GM18519 (cell line): Measurements from ENCODE around the gene SZRD1.
A peak's percentile ranks its signal among the peaks of the same experiment; 100 is the strongest.
"Not testable (repeated sequence)": the region's sequence is repeated elsewhere in the genome, so short reads cannot be mapped to it uniquely, and the experiment has no call there.

Source experiments
- ATAC-seq: cut with Tn5 transposase; IDR thresholded peaks from one replicate; pipeline ENCODE4 v1.9.1; 2021; ENCODE audit warnings: mild to moderate bottlenecking, moderate library complexity; ENCODE audit not compliant: unreplicated experiment, low FRiP score

SZRD1 gene

GRCh38 chr1:16366722-16367257 is at the start of gene SZRD1:
TSS of gene SZRD1 (plus strand) at chr1:16367242. CDS start at chr1:16367258, 16 bp downstream.
- ATAC-seq: peak; percentile 56

- ATAC-seq: no peak
Observed at GRCh38 chr1:16318555-16318954, 48.5 kb upstream of the SZRD1 start.

GRCh38 chr1:16321176-16321867 is 45.7 kb upstream of the SZRD1 start:
- no peak for ATAC-seq

GRCh38 chr1:16324456-16324890 is 42.6 kb upstream of the SZRD1 start:
- ATAC-seq: no peak

GRCh38 chr1:16326833-16327404 is 40.1 kb upstream of the SZRD1 start:
- no peak for ATAC-seq

- ATAC-seq: no peak
Observed at GRCh38 chr1:16334655-16335340, 32.2 kb upstream of the SZRD1 start.

GRCh38 chr1:16338961-16339360 is 28.1 kb upstream of the SZRD1 start:
- no peak for ATAC-seq

- no peak for ATAC-seq
Observed at GRCh38 chr1:16340673-16341072, 26.4 kb upstream of the SZRD1 start.

GRCh38 chr1:16342331-16343062 is 24.5 kb upstream of the SZRD1 start:
- no peak for ATAC-seq

- ATAC-seq: not testable (repeated sequence)
Observed at GRCh38 chr1:16343276-16343675, 23.8 kb upstream of the SZRD1 start.

- ATAC-seq: no peak
Observed at GRCh38 chr1:16348414-16349182, 18.4 kb upstream of the SZRD1 start.

- no peak for ATAC-seq
Observed at GRCh38 chr1:16349847-16350406, 17.1 kb upstream of the SZRD1 start.

- no peak for ATAC-seq
Observed at GRCh38 chr1:16351456-16351993, 15.5 kb upstream of the SZRD1 start.

GRCh38 chr1:16351994-16352841 is 14.8 kb upstream of the SZRD1 start, which contains the start of gene FBXO42:
TSS of gene FBXO42 (minus strand) at chr1:16352480. CDS start at chr1:16315418, 37,062 bp downstream.
- ATAC-seq: peak; percentile 77

- ATAC-seq: no peak
Observed at GRCh38 chr1:16352842-16353535, 14.1 kb upstream of the SZRD1 start.

GRCh38 chr1:16354619-16355018 is 12.4 kb upstream of the SZRD1 start:
- ATAC-seq: no peak

GRCh38 chr1:16356867-16357266 is 10.2 kb upstream of the SZRD1 start:
- no peak for ATAC-seq

GRCh38 chr1:16365146-16365498 is 1.9 kb upstream of the SZRD1 start:
- ATAC-seq: not testable (repeated sequence)
